Lower lobe of right lung (tissue), 2 donors: ENCODE results near the gene ENTHD1. TPM values are rescaled to one million over a fixed set of nuclear protein-coding genes. Genes with fewer than 3 reads are reported as not detected.

Experiments used
- ATAC-seq, 2 donors: fragments of 200-7000 bp; cut with Tn5 transposase; one replicate each; pipeline ENCODE4 v1.9.1; 2020 to 2022; ENCODE audit warnings: mild to moderate bottlenecking in 2 of 2, moderate library complexity in 2 of 2
- DNase-seq: peaks from one replicate; pipeline ENCODE4 v3.0.0-alpha.2; 2020
- H3K27ac ChIP-seq: fragments of 200-600 bp; one replicate; pipeline ENCODE4 v1.8.0; 2022
- H3K27me3 ChIP-seq: fragments of 200-600 bp; one replicate; pipeline ENCODE4 v1.8.0; 2022; ENCODE audit warnings: low read depth
- H3K36me3 ChIP-seq: fragments of 200-600 bp; one replicate; pipeline ENCODE4 v1.8.0; 2022; ENCODE audit warnings: mild to moderate bottlenecking
- H3K4me1 ChIP-seq: fragments of 200-600 bp; one replicate; pipeline ENCODE4 v1.8.0; 2022
- H3K4me3 ChIP-seq: fragments of 200-600 bp; one replicate; pipeline ENCODE4 v1.8.0; 2022; ENCODE audit warnings: mild to moderate bottlenecking
- H3K9me3 ChIP-seq: fragments of 200-600 bp; one replicate; pipeline ENCODE4 v1.8.0; 2022
- intact Hi-C: fragments of 100-400 bp; cut with DNase I; formaldehyde crosslinking; loops from one replicate; pipeline ENCODE4 v1.11.0; 2022
- total RNA-seq: library from RNA; stranded (reverse); fragmentation: NEBNext Ultra II Directional; extraction: Animal tissue kit (Norgen Biotek cat#: 25700); gene quantifications from one replicate; pipeline ENCODE4 v1.2.1, GENCODE V29; 2021
- TF ChIP-seq, protein P1 (sequence below): fragments of 200-600 bp; IDR thresholded peaks from one replicate; pipeline ENCODE4 v1.8.0; 2022; ENCODE audit warnings: antibody characterized with exemption, mild to moderate bottlenecking
- donor health status: DM: no; HTN: yes; CAD: no; lungs with severe emphysema.

Gene ENTHD1
- total RNA-seq, 1 donor from 2014 or later, result not detected

- Histone ChIP-seq H3K27ac (no peak overlapping the region), H3K36me3 (no peaks in the 10 kb centered on the region), H3K4me1 (no peaks in the 10 kb centered on the region), H3K4me3 (no peak overlapping the region), H3K9me3 (no peaks in the 10 kb centered on the region), H3K27me3 (peaks cover 50% of the 10 kb centered on the region)
- intact Hi-C loops, result no loop called here
- no peak for DNase-seq
- TF ChIP-seq, protein P1, sequence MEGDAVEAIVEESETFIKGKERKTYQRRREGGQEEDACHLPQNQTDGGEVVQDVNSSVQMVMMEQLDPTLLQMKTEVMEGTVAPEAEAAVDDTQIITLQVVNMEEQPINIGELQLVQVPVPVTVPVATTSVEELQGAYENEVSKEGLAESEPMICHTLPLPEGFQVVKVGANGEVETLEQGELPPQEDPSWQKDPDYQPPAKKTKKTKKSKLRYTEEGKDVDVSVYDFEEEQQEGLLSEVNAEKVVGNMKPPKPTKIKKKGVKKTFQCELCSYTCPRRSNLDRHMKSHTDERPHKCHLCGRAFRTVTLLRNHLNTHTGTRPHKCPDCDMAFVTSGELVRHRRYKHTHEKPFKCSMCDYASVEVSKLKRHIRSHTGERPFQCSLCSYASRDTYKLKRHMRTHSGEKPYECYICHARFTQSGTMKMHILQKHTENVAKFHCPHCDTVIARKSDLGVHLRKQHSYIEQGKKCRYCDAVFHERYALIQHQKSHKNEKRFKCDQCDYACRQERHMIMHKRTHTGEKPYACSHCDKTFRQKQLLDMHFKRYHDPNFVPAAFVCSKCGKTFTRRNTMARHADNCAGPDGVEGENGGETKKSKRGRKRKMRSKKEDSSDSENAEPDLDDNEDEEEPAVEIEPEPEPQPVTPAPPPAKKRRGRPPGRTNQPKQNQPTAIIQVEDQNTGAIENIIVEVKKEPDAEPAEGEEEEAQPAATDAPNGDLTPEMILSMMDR, result no peak
- ATAC-seq, result no peak
Observed at GRCh38 chr22:39939830-39940229, 46.3 kb upstream of the ENTHD1 start.

DNA sequence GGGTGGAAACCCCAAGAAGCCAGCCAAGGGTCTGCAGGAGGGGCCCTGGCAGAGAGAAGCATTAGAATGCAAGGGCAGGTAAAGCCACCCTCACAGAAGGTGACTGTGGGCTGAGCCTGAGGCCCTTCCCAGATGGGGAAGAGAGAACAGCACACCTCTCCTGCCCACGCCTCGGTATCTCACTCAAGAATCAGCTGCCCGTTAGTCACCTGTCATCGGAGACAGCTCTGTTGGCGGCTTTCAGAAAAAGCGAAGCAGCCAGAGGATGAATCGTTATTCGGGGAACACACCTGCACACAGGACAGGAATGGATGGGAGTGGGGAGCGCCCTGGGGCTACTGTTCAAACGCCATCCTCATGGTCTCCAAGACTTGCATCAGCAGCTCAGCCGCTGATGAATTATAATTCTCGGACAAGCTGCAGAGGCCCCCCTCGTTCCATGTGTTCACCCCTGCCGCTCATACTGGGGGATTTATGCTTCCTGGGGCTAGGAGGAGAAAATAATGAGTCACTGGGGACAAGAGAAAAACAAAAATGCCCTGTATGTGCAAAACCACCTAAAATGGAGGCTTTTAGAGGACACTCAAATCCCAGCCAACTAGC lies 45.0 kb upstream of the ENTHD1 start:
- Histone ChIP-seq H3K36me3 (no peaks in the 10 kb centered on the region), H3K27ac (no peak overlapping the region), H3K4me1 (no peaks in the 10 kb centered on the region), H3K9me3 (no peaks in the 10 kb centered on the region), H3K4me3 (no peak overlapping the region), H3K27me3 (peaks cover 49% of the 10 kb centered on the region)
- intact Hi-C loops, result no loop called here
- DNase-seq, result no peak
- ATAC-seq, result no peak
- TF ChIP-seq, protein P1, result no peak

DNA sequence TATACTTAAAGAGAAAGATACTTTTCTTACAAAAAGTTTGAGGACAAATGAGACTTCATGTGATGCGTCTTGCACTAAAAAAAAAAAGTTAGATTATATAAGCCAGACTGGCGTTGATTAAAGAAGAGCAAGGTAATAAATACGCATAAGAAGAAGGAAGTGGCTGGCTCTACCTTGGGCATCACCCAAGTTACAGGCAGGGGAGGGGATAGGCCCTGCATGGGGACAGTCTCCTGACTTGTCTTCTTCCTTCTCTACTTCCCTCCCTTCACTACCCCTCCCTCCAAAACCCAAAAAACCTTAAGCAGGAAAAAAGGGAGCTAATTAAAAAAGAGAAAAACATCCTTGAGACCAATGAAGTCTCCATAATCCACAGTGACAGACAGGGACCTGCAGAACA lies 44.3 kb upstream of the ENTHD1 start:
- Histone ChIP-seq H3K27me3 (peaks cover 53% of the 10 kb centered on the region), H3K4me1 (no peaks in the 10 kb centered on the region), H3K36me3 (no peaks in the 10 kb centered on the region), H3K27ac (no peak overlapping the region), H3K4me3 (no peak overlapping the region), H3K9me3 (no peaks in the 10 kb centered on the region)
- TF ChIP-seq, protein P1, result no peak
- intact Hi-C loops, result no loop called here
- DNase-seq (no peak), ATAC-seq (no peak)

GRCh38 chr22:39936523-39937145 lies 43.1 kb upstream of the ENTHD1 start:
- ATAC-seq (no peak), DNase-seq (no peak)
- no peaks in the 10 kb centered on the region for H3K9me3 ChIP-seq
- H3K4me3 ChIP-seq, result no peak overlapping the region
- H3K27ac ChIP-seq, result no peak overlapping the region
- TF ChIP-seq, protein P1, result no peak
- no peaks in the 10 kb centered on the region for H3K4me1 ChIP-seq
- H3K36me3 ChIP-seq, result no peaks in the 10 kb centered on the region
- intact Hi-C loops, result no loop called here
- peaks cover 57% of the 10 kb centered on the region for H3K27me3 ChIP-seq

DNA sequence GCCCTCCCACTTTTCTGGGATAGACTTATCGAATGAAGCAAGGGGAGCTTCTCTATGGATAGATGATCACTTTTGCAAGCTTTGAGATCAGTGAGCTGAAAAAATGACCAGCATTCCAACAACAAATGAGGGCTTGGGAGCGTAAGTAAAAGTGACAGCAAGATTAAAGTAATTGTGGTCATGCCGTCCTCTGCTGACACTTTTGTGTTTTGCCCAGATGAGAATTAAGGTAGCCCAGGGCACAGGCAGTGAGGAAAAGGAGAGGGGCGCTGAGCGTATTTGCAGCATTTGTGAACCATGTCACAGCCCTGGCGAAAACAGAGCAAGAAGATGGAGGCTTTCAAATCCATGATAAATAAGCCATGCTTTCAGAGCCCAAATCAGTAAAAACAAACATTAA lies 42.1 kb upstream of the ENTHD1 start:
- TF ChIP-seq, protein P1, result no peak
- H3K27ac ChIP-seq, result no peak overlapping the region
- no peak for DNase-seq
- H3K4me3 ChIP-seq, result no peak overlapping the region
- H3K36me3 ChIP-seq, result no peaks in the 10 kb centered on the region
- intact Hi-C loops, result no loop called here
- H3K9me3 ChIP-seq, result no peaks in the 10 kb centered on the region
- peaks cover 65% of the 10 kb centered on the region for H3K27me3 ChIP-seq
- H3K4me1 ChIP-seq, result no peaks in the 10 kb centered on the region
- no peak for ATAC-seq
